GM23248 (cell line): Measurements from ENCODE around the gene CELSR2. TPM values are rescaled to one million over a fixed set of nuclear protein-coding genes. Genes with fewer than 3 reads are reported as not detected.

ENCODE experiments used
- DNase-seq: peaks from one replicate; pipeline ENCODE4 v3.0.0-alpha.2; 2015
- H2AFZ ChIP-seq: fragments of 200-600 bp; sonication (generic); 2 replicates; pipeline ENCODE4 v1.6.1; 2016; ENCODE audit warnings: antibody characterized with exemption
- H3F3A ChIP-seq: fragments of 200-600 bp; sonication (generic); 2 replicates; pipeline ENCODE4 v1.6.1; 2016; ENCODE audit warnings: mild to moderate bottlenecking, antibody characterized with exemption, mixed run types; ENCODE audit not compliant: insufficient read depth
- H3K27ac ChIP-seq: fragments of 200-600 bp; sonication (generic); 2 replicates; pipeline ENCODE4 v1.5.1; 2016; ENCODE audit warnings: mild to moderate bottlenecking
- H3K27me3 ChIP-seq: fragments of 200-600 bp; sonication (generic); replicated peaks from 2 replicates; pipeline ENCODE4 v1.6.1; 2016; ENCODE audit warnings: mild to moderate bottlenecking; ENCODE audit not compliant: insufficient read depth
- H3K36me3 ChIP-seq: fragments of 200-600 bp; sonication (generic); 2 replicates; pipeline ENCODE4 v1.6.1; 2016; ENCODE audit warnings: low read depth, mild to moderate bottlenecking
- H3K4me1 ChIP-seq: fragments of 200-600 bp; sonication (generic); 2 replicates; pipeline ENCODE4 v1.6.1; 2016; ENCODE audit warnings: mild to moderate bottlenecking; ENCODE audit not compliant: insufficient read depth
- H3K4me2 ChIP-seq: fragments of 200-600 bp; sonication (generic); one replicate; pipeline ENCODE4 v1.6.1; 2016; ENCODE audit warnings: mild to moderate bottlenecking; ENCODE audit not compliant: unreplicated experiment
- H3K4me3 ChIP-seq: fragments of 200-600 bp; sonication (generic); 2 replicates; pipeline ENCODE4 v1.5.1; 2016; ENCODE audit warnings: mild to moderate bottlenecking
- H3K79me2 ChIP-seq: fragments of 200-600 bp; sonication (generic); 2 replicates; pipeline ENCODE4 v1.6.1; 2016; ENCODE audit warnings: mild to moderate bottlenecking; ENCODE audit not compliant: insufficient read depth
- H3K9ac ChIP-seq: fragments of 200-600 bp; sonication (generic); 2 replicates; pipeline ENCODE4 v1.6.1; 2016; ENCODE audit warnings: mild to moderate bottlenecking
- H3K9me2 ChIP-seq: fragments of 200-600 bp; sonication (generic); 2 replicates; pipeline ENCODE4 v1.6.1; 2016; ENCODE audit warnings: mixed run types, mild to moderate bottlenecking, moderate library complexity; ENCODE audit not compliant: insufficient read depth
- H3K9me3 ChIP-seq: fragments of 200-600 bp; sonication (generic); one replicate; pipeline ENCODE4 v1.6.1; 2017; ENCODE audit warnings: low read depth
- H4K20me1 ChIP-seq: fragments of 200-600 bp; sonication (generic); 2 replicates; pipeline ENCODE4 v1.6.0; 2016; ENCODE audit not compliant: insufficient read depth
- EZH2 ChIP-seq: fragments of 200-600 bp; sonication (generic); IDR thresholded peaks from 2 replicates; pipeline ENCODE4 v1.6.1; 2018; ENCODE audit warnings: antibody characterized with exemption, mild to moderate bottlenecking; ENCODE audit not compliant: insufficient read depth, poor library complexity, severe bottlenecking
- EZH2phosphoT487 ChIP-seq: fragments of 200-600 bp; sonication (generic); IDR thresholded peaks from 2 replicates; pipeline ENCODE4 v1.6.1; 2018; ENCODE audit warnings: antibody characterized with exemption, moderate library complexity, mild to moderate bottlenecking, low read depth; ENCODE audit not compliant: insufficient read depth
- WGBS, 2 experiments: methylation state at CpG; one replicate each; pipeline ENCODE4 v1.1.6; 2015 to 2017; ENCODE audit warnings: low lambda C conversion rate in 2 of 2, low coverage in 1 of 2; ENCODE audit errors: missing lambda C conversion rate in 2 of 2; 5-methylcytosine and 5-hydroxymethylcytosine counted together
- in situ Hi-C: fragments of 300-500 bp; cut with MboI; formaldehyde crosslinking; loops from 2 replicates; pipeline ENCODE4 v1.15.0; 2020
- polyA plus RNA-seq: library from polyadenylated mRNA; unstranded; fragments of >200 nt; fragmentation: Nextera tagmentation; extraction: Ambion mirVana; gene quantifications from 2 replicates; pipeline ENCODE4 v1.2.1, GENCODE V29; 2016
- total RNA-seq: library from RNA; depleted of rRNA; stranded (reverse); fragments of >200 nt; shearing (Covaris generic); gene quantifications from 2 replicates; pipeline ENCODE4 v1.2.3, GENCODE V29; 2014

Gene CELSR2
- total and polyA plus RNA-seq, 2 experiments from 2014 or later: 0.11 to 0.32 TPM

DNA sequence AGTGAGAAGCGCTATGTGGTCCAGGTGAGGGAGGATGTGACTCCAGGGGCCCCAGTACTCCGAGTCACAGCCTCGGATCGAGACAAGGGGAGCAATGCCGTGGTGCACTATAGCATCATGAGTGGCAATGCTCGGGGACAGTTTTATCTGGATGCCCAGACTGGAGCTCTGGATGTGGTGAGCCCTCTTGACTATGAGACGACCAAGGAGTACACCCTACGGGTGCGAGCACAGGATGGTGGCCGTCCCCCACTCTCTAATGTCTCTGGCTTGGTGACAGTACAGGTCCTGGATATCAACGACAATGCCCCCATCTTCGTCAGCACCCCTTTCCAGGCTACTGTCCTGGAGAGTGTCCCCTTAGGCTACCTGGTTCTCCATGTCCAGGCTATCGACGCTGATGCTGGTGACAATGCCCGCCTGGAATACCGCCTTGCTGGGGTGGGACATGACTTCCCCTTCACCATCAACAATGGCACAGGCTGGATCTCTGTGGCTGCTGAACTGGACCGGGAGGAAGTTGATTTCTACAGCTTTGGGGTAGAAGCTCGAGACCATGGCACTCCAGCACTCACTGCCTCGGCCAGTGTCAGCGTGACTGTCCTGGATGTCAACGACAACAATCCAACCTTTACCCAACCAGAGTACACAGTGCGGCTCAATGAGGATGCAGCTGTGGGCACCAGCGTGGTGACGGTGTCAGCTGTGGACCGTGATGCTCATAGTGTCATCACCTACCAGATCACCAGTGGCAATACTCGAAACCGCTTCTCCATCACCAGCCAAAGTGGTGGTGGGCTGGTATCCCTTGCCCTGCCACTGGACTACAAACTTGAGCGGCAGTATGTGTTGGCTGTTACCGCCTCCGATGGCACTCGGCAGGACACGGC lies 2.2 kb downstream of the CELSR2 start:
- no peaks in the 10 kb centered on the region; the same call in 1 of the 2 replicates for H3K4me1 ChIP-seq
- H3K9me3 ChIP-seq: no peaks in the 10 kb centered on the region
- DNase-seq: no peak
- H2AFZ ChIP-seq: no peak overlapping the region
- H3K4me2 ChIP-seq: no peak overlapping the region
- no peak overlapping the region for H3K9ac ChIP-seq
- H3K4me3 ChIP-seq: no peak overlapping the region
- TF ChIP-seq EZH2: no peak
- no peak for TF ChIP-seq EZH2phosphoT487
- H3K79me2 ChIP-seq: no peaks in the 10 kb centered on the region
- H3K36me3 ChIP-seq: no peaks in the 10 kb centered on the region
- 91 to 92% methylated on average over 32 of the region's 32 CpGs for WGBS, 2 experiments
- H3F3A ChIP-seq: no peaks in the 10 kb centered on the region
- no peaks in the 10 kb centered on the region for H3K9me2 ChIP-seq
- H4K20me1 ChIP-seq: no peaks in the 10 kb centered on the region
- in situ Hi-C loops: no loop called here
- H3K27me3 ChIP-seq: no peaks in the 10 kb centered on the region
- no peak overlapping the region for H3K27ac ChIP-seq

DNA sequence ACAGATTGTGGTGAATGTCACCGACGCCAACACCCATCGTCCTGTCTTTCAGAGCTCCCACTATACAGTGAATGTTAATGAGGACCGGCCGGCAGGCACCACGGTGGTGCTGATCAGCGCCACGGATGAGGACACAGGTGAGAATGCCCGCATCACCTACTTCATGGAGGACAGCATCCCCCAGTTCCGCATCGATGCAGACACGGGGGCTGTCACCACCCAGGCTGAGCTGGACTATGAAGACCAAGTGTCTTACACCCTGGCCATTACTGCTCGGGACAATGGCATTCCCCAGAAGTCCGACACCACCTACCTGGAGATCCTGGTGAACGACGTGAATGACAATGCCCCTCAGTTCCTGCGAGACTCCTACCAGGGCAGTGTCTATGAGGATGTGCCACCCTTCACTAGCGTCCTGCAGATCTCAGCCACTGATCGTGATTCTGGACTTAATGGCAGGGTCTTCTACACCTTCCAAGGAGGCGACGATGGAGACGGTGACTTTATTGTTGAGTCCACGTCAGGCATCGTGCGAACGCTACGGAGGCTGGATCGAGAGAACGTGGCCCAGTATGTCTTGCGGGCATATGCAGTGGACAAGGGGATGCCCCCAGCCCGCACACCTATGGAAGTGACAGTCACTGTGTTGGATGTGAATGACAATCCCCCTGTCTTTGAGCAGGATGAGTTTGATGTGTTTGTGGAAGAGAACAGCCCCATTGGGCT lies 3.0 kb downstream of the CELSR2 start:
- Histone ChIP-seq H3K79me2 (no peaks in the 10 kb centered on the region), H3K9ac (no peak overlapping the region), H3K27me3 (no peaks in the 10 kb centered on the region), H2AFZ (no peak overlapping the region), H4K20me1 (no peaks in the 10 kb centered on the region), H3K27ac (no peak overlapping the region), H3K9me3 (no peaks in the 10 kb centered on the region), H3F3A (no peaks in the 10 kb centered on the region), H3K4me2 (no peak overlapping the region), H3K9me2 (no peaks in the 10 kb centered on the region), H3K4me3 (no peak overlapping the region), H3K36me3 (no peaks in the 10 kb centered on the region), H3K4me1 (no peaks in the 10 kb centered on the region; the same call in 1 of the 2 replicates)
- WGBS, 2 experiments: 89% methylated on average over 31 of the region's 31 CpGs
- no peak for TF ChIP-seq EZH2
- no peak for TF ChIP-seq EZH2phosphoT487
- DNase-seq: no peak
- in situ Hi-C loops: no loop called here

DNA sequence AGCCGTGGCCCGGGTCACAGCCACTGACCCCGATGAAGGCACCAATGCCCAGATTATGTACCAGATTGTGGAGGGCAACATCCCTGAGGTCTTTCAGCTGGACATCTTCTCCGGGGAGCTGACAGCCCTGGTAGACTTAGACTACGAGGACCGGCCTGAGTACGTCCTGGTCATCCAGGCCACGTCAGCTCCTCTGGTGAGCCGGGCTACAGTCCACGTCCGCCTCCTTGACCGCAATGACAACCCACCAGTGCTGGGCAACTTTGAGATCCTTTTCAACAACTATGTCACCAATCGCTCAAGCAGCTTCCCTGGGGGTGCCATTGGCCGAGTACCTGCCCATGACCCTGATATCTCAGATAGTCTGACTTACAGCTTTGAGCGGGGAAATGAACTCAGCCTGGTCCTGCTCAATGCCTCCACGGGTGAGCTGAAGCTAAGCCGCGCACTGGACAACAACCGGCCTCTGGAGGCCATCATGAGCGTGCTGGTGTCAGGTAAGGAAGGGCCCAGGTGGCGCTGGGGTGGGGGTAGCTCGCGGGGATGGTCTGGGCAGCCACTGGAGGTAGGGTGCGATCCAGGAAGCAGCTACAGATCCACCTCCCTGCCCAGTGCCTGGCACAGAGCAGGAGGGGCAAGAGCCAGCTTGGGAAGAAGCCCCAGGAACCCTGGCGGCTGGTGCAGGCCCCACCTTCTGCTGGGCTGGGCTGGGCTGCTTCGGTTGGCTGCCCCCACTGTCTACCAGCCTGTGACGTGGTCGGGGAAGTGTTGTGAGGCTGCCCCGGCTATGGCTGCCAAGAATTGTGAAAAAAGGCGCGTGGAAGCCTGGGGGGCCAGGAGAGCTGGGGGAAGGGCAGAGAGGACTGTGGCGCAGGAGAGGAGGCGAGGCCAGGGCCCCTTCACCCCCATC lies 3.8 kb downstream of the CELSR2 start:
- Histone ChIP-seq H3K4me3 (no peak overlapping the region), H4K20me1 (no peaks in the 10 kb centered on the region), H2AFZ (no peak overlapping the region), H3K27ac (no peak overlapping the region), H3K4me2 (no peak overlapping the region), H3K36me3 (no peaks in the 10 kb centered on the region), H3K9ac (no peak overlapping the region), H3K4me1 (no peaks in the 10 kb centered on the region; the same call in 1 of the 2 replicates), H3K9me3 (no peaks in the 10 kb centered on the region), H3F3A (no peaks in the 10 kb centered on the region), H3K79me2 (no peaks in the 10 kb centered on the region), H3K27me3 (no peaks in the 10 kb centered on the region), H3K9me2 (no peaks in the 10 kb centered on the region)
- in situ Hi-C loops: no loop called here
- TF ChIP-seq EZH2phosphoT487 (no peak), EZH2 (no peak)
- WGBS, 2 experiments: 85 to 88% methylated on average over 26 to 33 of the region's 33 CpGs
- DNase-seq: no peak

DNA sequence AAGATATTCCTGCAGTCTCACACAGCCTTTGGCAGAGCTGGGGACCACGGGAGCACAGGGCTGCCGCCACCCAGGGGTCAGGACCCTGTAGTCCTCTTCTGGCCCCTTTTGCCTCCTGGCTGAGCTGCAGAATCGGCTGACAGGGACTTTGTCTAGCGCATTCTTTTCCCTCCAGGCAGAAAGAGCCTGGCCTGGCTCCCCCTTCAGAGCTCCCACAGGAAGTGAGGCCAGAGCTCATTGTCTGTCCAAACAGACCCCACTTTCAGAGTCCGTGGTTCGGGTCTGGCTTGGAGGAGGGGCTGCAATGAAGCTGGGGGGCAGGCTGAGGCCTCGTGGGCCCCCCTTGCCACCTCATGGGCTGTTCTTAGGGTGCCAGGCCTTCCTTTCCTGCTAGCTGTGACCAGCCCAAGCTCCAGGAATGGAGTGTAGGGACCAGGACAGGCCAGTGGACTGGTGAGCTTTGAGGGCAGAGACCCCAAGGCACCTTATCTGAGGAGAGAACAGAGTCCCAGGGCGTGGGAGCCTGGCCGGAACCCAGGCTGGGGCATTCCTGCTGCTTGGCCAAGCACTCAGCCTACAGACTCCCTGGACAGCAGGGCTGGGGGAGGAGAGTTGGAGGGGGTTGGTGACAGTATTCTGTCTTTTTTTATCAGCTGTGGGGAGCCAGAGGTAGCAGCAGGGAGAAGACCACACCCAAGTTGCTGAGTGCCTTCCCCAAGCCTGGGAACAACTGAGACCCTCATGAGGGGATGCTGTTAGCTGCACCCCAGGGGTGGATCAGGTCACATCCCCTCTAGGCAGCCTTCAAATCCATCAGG lies 4.7 kb downstream of the CELSR2 start:
- no peak overlapping the region for H2AFZ ChIP-seq
- H3K36me3 ChIP-seq: no peaks in the 10 kb centered on the region
- no peak for DNase-seq
- WGBS, 2 experiments: 65 to 77% methylated on average over 7 to 9 of the region's 9 CpGs
- no peaks in the 10 kb centered on the region for H3K9me3 ChIP-seq
- H4K20me1 ChIP-seq: no peaks in the 10 kb centered on the region
- no peak overlapping the region for H3K4me3 ChIP-seq
- H3K4me2 ChIP-seq: no peak overlapping the region
- H3K9me2 ChIP-seq: no peaks in the 10 kb centered on the region
- no peaks in the 10 kb centered on the region; the same call in 1 of the 2 replicates for H3K4me1 ChIP-seq
- TF ChIP-seq EZH2: no peak
- H3K27me3 ChIP-seq: no peaks in the 10 kb centered on the region
- in situ Hi-C loops: no loop called here
- no peaks in the 10 kb centered on the region for H3K79me2 ChIP-seq
- no peaks in the 10 kb centered on the region for H3F3A ChIP-seq
- no peak overlapping the region for H3K9ac ChIP-seq
- H3K27ac ChIP-seq: no peak overlapping the region
